HCT116 (cell line): ENCODE measurements around the gene AKAP12. TPM values are rescaled to one million over a fixed set of nuclear protein-coding genes. Genes with fewer than 3 reads are reported as not detected.

Source experiments
- ATAC-seq: fragments of 200-7000 bp; cut with Tn5 transposase; 2 replicates; pipeline ENCODE4 v1.9.1; 2020; ENCODE audit warnings: mild to moderate bottlenecking, moderate library complexity
- BruUV-seq: library from RNA; stranded (reverse); fragments of 400-500 nt; replicated peaks from 2 replicates; lab custom pipeline; 2021; lab: Mats Ljungman, UMichigan
- CTCF ChIA-PET: fragments of 300-600 bp; sonication (Branson Sonifier 250); formaldehyde crosslinking; loops from one replicate; lab custom pipeline; 2021; ENCODE audit warnings: antibody characterized with exemption; lab: Charles Lee
- POLR2A ChIA-PET: fragments of 300-600, 350-600 bp; sonication (Branson Sonifier 250); formaldehyde crosslinking; loops from one replicate; lab custom pipeline; 2021; ENCODE audit warnings: antibody characterized with exemption; lab: Charles Lee
- RAD21 ChIA-PET, 2 experiments: fragments of 300-600 bp; sonication (Branson Sonifier 250); formaldehyde crosslinking; loops; one replicate each; lab custom pipeline; 2023; ENCODE audit warnings: low total read pairs in 2 of 2; ENCODE audit not compliant: uncharacterized antibody in 2 of 2, unreplicated experiment in 2 of 2, low non-redundant PET in 1 of 2; lab: Charles Lee
- DNase-seq: peaks from one replicate; pipeline ENCODE4 v3.0.0-alpha.2; 2010; ENCODE audit warnings: low read depth, low spot score
- H2AFZ ChIP-seq: fragments of 200-600 bp; shearing (Covaris generic), sonication (generic); 2 replicates; pipeline ENCODE4 v1.6.1; 2017; ENCODE audit warnings: low read depth, mixed run types, mixed read lengths, antibody characterized with exemption, low read length; ENCODE audit not compliant: poor library complexity, severe bottlenecking
- H3K27ac ChIP-seq: 2 replicates; pipeline ENCODE4 v1.5.1; 2012; ENCODE audit warnings: low read depth, low read length
- H3K27me3 ChIP-seq: fragments of 200-600 bp; sonication (generic); 2 replicates; pipeline ENCODE4 v1.6.1; 2016; ENCODE audit warnings: mixed run types, low read length, mixed read lengths; ENCODE audit not compliant: insufficient read depth
- H3K36me3 ChIP-seq, 2 experiments: fragments of 200-500 bp in 1 of 2; fragments of 200-600 bp in 1 of 2; sonication (Bioruptor generic) in 1 of 2; sonication (generic) in 1 of 2; 2 replicates each; pipeline versions ENCODE4 v1.5.1 to v1.6.1; 2014 to 2016; ENCODE audit warnings: low read length in 2 of 2, inconsistent platforms in 1 of 2, mixed read lengths in 1 of 2, mixed run types in 1 of 2; ENCODE audit not compliant: insufficient read depth in 2 of 2, control insufficient read depth in 1 of 2
- H3K4me1 ChIP-seq, 2 experiments: fragments of 200-600 bp in 1 of 2; sonication (generic) in 1 of 2; 2 replicates each; pipeline versions ENCODE4 v1.5.1 to v1.6.1; 2012 to 2017; ENCODE audit warnings: low read length in 2 of 2, inconsistent platforms in 1 of 2, mild to moderate bottlenecking in 1 of 2, mixed read lengths in 1 of 2, mixed run types in 1 of 2, moderate library complexity in 1 of 2; ENCODE audit not compliant: insufficient read depth in 2 of 2, control insufficient read depth in 1 of 2
- H3K4me2 ChIP-seq: fragments of 200-600 bp; sonication (generic); 2 replicates; pipeline ENCODE4 v1.6.1; 2017; ENCODE audit warnings: mixed run types, low read length, mixed read lengths
- H3K4me3 ChIP-seq, 2 experiments: fragments of 200-600 bp in 1 of 2; sonication (generic) in 1 of 2; replicated peaks in 1 of 2; 2 replicates each; pipeline ENCODE4 v1.5.1; 2011 to 2016; ENCODE audit warnings: low read length in 2 of 2, control low read depth in 1 of 2, low read depth in 1 of 2, mild to moderate bottlenecking in 1 of 2, mixed read lengths in 1 of 2, mixed run types in 1 of 2
- H3K79me2 ChIP-seq: fragments of 200-600 bp; sonication (generic); 2 replicates; pipeline ENCODE4 v1.6.1; 2017; ENCODE audit warnings: mild to moderate bottlenecking, mixed run types, low read length, moderate library complexity, mixed read lengths; ENCODE audit not compliant: insufficient read depth
- H3K9ac ChIP-seq: fragments of 200-600 bp; sonication (generic); 2 replicates; pipeline ENCODE4 v1.6.1; 2016; ENCODE audit warnings: low read length, mixed read lengths
- H3K9me2 ChIP-seq: fragments of 200-600 bp; sonication (generic), shearing (Covaris generic); 2 replicates; pipeline ENCODE4 v1.6.1; 2017; ENCODE audit warnings: mixed run types, mild to moderate bottlenecking, moderate library complexity; ENCODE audit not compliant: insufficient read depth
- H3K9me3 ChIP-seq, 2 experiments: fragments of 200-500 bp in 1 of 2; fragments of 200-600 bp in 1 of 2; sonication (Bioruptor generic) in 1 of 2; sonication (generic) in 1 of 2; 2 replicates each; pipeline ENCODE4 v1.6.1; 2014 to 2017; ENCODE audit warnings: low read length in 2 of 2, mixed read lengths in 2 of 2, inconsistent platforms in 1 of 2, low read depth in 1 of 2, mild to moderate bottlenecking in 1 of 2, mixed run types in 1 of 2, moderate library complexity in 1 of 2; ENCODE audit not compliant: control insufficient read depth in 1 of 2, insufficient read depth in 1 of 2
- H4K20me1 ChIP-seq: fragments of 200-600 bp; sonication (generic), shearing (Covaris generic); 2 replicates; pipeline ENCODE4 v1.6.1; 2017; ENCODE audit warnings: mixed run types, mild to moderate bottlenecking, moderate library complexity; ENCODE audit not compliant: insufficient read depth
- ATF3 ChIP-seq: IDR thresholded peaks from 2 replicates; pipeline ENCODE4 v1.6.1; 2012
- CEBPB ChIP-seq: IDR thresholded peaks from 2 replicates; pipeline ENCODE4 v1.6.1; 2012; ENCODE audit warnings: low read depth
- CTCF ChIP-seq, 3 experiments: fragments of 200-600 bp in 1 of 3; sonication (generic) in 1 of 3; IDR thresholded peaks in 2 of 3; conservative IDR thresholded peaks in 1 of 3; 2 replicates each; pipeline ENCODE4 v1.5.1; 2012 to 2017; ENCODE audit warnings: low read depth in 2 of 3, low read length in 2 of 3, antibody characterized with exemption in 1 of 3, borderline replicate concordance in 1 of 3, control low read depth in 1 of 3, mild to moderate bottlenecking in 1 of 3, mixed read lengths in 1 of 3, mixed run types in 1 of 3, moderate library complexity in 1 of 3; ENCODE audit not compliant: insufficient read depth in 1 of 3
- ELF1 ChIP-seq: IDR thresholded peaks from 2 replicates; pipeline ENCODE4 v1.6.1; 2012; ENCODE audit warnings: low read depth, borderline replicate concordance
- EZH2 ChIP-seq: fragments of 200-600 bp; sonication (generic); IDR thresholded peaks from 2 replicates; pipeline ENCODE4 v1.6.1; 2017; ENCODE audit warnings: antibody characterized with exemption, mixed run types
- EZH2phosphoT487 ChIP-seq: fragments of 200-600 bp; IDR thresholded peaks from 2 replicates; pipeline ENCODE4 v1.6.1; 2018; ENCODE audit warnings: antibody characterized with exemption, borderline replicate concordance
- FOSL1 ChIP-seq: IDR thresholded peaks from 2 replicates; pipeline ENCODE4 v1.6.1; 2012; ENCODE audit warnings: low read depth
- JUND ChIP-seq: IDR thresholded peaks from 2 replicates; pipeline ENCODE4 v1.6.1; 2012
- MAX ChIP-seq: IDR thresholded peaks from 2 replicates; pipeline ENCODE4 v1.6.1; 2012
- POLR2A ChIP-seq: IDR thresholded peaks from 2 replicates; pipeline ENCODE4 v1.7.0; 2011; ENCODE audit warnings: borderline replicate concordance; ENCODE audit not compliant: insufficient read depth, insufficient read length; ENCODE audit errors: extremely low read depth
- POLR2AphosphoS5 ChIP-seq: IDR thresholded peaks from 2 replicates; pipeline ENCODE4 v1.6.1; 2011; ENCODE audit warnings: mild to moderate bottlenecking, low read depth, low read length, moderate library complexity
- RAD21 ChIP-seq: IDR thresholded peaks from 2 replicates; pipeline ENCODE4 v1.6.1; 2012; ENCODE audit warnings: low read depth, mild to moderate bottlenecking
- SIN3A ChIP-seq: IDR thresholded peaks from 2 replicates; pipeline ENCODE4 v1.6.1; 2012; ENCODE audit warnings: low read depth
- SP1 ChIP-seq: IDR thresholded peaks from 2 replicates; pipeline ENCODE4 v1.6.1; 2012; ENCODE audit warnings: low read depth
- SRF ChIP-seq: IDR thresholded peaks from 2 replicates; pipeline ENCODE4 v1.6.1; 2012; ENCODE audit warnings: low read depth
- TCF7L2 ChIP-seq: IDR thresholded peaks from 2 replicates; pipeline ENCODE4 v1.7.0; 2011; ENCODE audit warnings: borderline replicate concordance, inconsistent platforms; ENCODE audit not compliant: insufficient read depth, insufficient read length; ENCODE audit errors: extremely low read depth
- YY1 ChIP-seq: IDR thresholded peaks from 2 replicates; pipeline ENCODE4 v1.6.1; 2011; ENCODE audit warnings: low read length, low read depth, moderate library complexity, mild to moderate bottlenecking; ENCODE audit not compliant: insufficient replicate concordance; ENCODE audit errors: extremely low read depth
- ZBTB33 ChIP-seq: IDR thresholded peaks from 2 replicates; pipeline ENCODE4 v1.6.1; 2011; ENCODE audit warnings: mild to moderate bottlenecking, low read length, moderate library complexity; ENCODE audit not compliant: insufficient replicate concordance; ENCODE audit errors: extremely low read depth
- ZFX ChIP-seq: fragments of 450-650 bp; IDR thresholded peaks from 2 replicates; pipeline ENCODE4 v1.6.1; 2017
- ZNF274 ChIP-seq: fragments of 200-500 bp; sonication (Bioruptor generic); IDR thresholded peaks from 2 replicates; pipeline ENCODE4 v1.6.1; 2014; ENCODE audit warnings: mild to moderate bottlenecking, low read depth, low read length, inconsistent platforms
- intact Hi-C: fragments of 100-400 bp; cut with micrococcal nuclease; formaldehyde crosslinking; loops from 2 replicates; pipeline ENCODE4 v1.10.0; 2022
- total RNA-seq: library from RNA; stranded (reverse); gene quantifications from one replicate; pipeline ENCODE4 v1.2.1, GENCODE V29; 2021; ENCODE audit not compliant: unreplicated experiment

The AKAP12 gene
- total RNA-seq, 1 experiment from 2014 or later: 1,220 TPM

GRCh38 chr6:151255811-151256210 is 16.0 kb downstream of the AKAP12 start:
- intact Hi-C loops: no loop called here
- Histone ChIP-seq H3K79me2 (peaks cover 99% of the 10 kb centered on the region), H3K27ac (no peak overlapping the region), H3K9me3 (no peaks in the 10 kb centered on the region), H3K4me2 (no peak overlapping the region), H3K9me2 (no peaks in the 10 kb centered on the region), H4K20me1 (peaks cover 5% of the 10 kb centered on the region; the same call in 1 of the 2 replicates), H3K27me3 (no peaks in the 10 kb centered on the region), H3K4me3 (no peak overlapping the region), H3K9ac (no peak overlapping the region), H2AFZ (no peak overlapping the region), H3K36me3 (peaks cover 0 to 14% of the 10 kb centered on the region in 2 experiments; a peak in 1 of 4 replicates)
- no TSS peak for BruUV-seq
- ChIA-PET POLR2A (no interaction called here), CTCF (no interaction called here), RAD21 (no interaction called here)
- ATAC-seq: no peak
- no peak for DNase-seq
- no peak for TF ChIP-seq JUND
- TF ChIP-seq TCF7L2: no peak
- TF ChIP-seq CEBPB: no peak
- no peak for TF ChIP-seq SP1
- TF ChIP-seq MAX: no peak
- no peak for TF ChIP-seq ATF3
- no peak for TF ChIP-seq ELF1
- TF ChIP-seq RAD21: no peak
- no peak for TF ChIP-seq EZH2
- no peak for TF ChIP-seq POLR2AphosphoS5
- TF ChIP-seq SRF: no peak
- TF ChIP-seq ZBTB33: no peak
- no peak for TF ChIP-seq FOSL1
- TF ChIP-seq ZFX: no peak
- no peak for TF ChIP-seq CTCF (IDR thresholded peaks at IDR 0.05 in 2 of 3, conservative IDR thresholded peaks at IDR 0.05 in 1 of 3; ENCODE audit: borderline replicate concordance in 1 of 3, insufficient read depth in 1 of 3, low read depth in 2 of 3, low read length in 2 of 3)
- TF ChIP-seq EZH2phosphoT487: no peak
- TF ChIP-seq POLR2A: no peak
- no peak for TF ChIP-seq SIN3A
- TF ChIP-seq ZNF274: no peak
- no peak for TF ChIP-seq YY1
- TF ChIP-seq, all 23 proteins: peak for 0
- peaks cover 0 to 53% of the 10 kb centered on the region in 2 experiments; a peak in 2 of 4 replicates for H3K4me1 ChIP-seq
